HEK293 (cell line): ENCODE measurements around the gene HLA-DMA.

Experiments used
- CTCF ChIA-PET: fragments of 350-600 bp; formaldehyde crosslinking; extraction: SDS; loops from one replicate; lab custom pipeline; 2021; ENCODE audit warnings: antibody characterized with exemption; lab: Yijun Ruan, JAX
- POLR2A ChIA-PET: fragments of 300-600 bp; formaldehyde crosslinking; extraction: SDS; loops from one replicate; lab custom pipeline; 2020; ENCODE audit warnings: antibody characterized with exemption, inconsistent platforms; lab: Yijun Ruan, JAX
- H3K27ac ChIP-seq: fragments of 200-500 bp; sonication (Bioruptor generic); 2 replicates; pipeline ENCODE4 v1.5.1; 2014; ENCODE audit warnings: low read depth, low read length, control low read depth, inconsistent platforms; ENCODE audit errors: extremely low read depth
- H3K36me3 ChIP-seq, 2 experiments: fragments of 200-500 bp in 1 of 2; sonication (Bioruptor generic) in 1 of 2; 1 replicate in 1 of 2; 2 replicates in 1 of 2; pipeline ENCODE4 v1.5.1; 2014 to 2017; ENCODE audit warnings: inconsistent platforms in 2 of 2, low read length in 2 of 2; ENCODE audit not compliant: control insufficient read depth in 2 of 2, insufficient read depth in 1 of 2
- H3K4me1 ChIP-seq: fragments of 200-500 bp; sonication (Bioruptor generic); 2 replicates; pipeline ENCODE4 v1.5.1; 2014; ENCODE audit warnings: mild to moderate bottlenecking, low read length, inconsistent platforms; ENCODE audit not compliant: control insufficient read depth, insufficient read depth
- H3K4me3 ChIP-seq: 2 replicates; pipeline ENCODE4 v1.5.1; 2011; ENCODE audit warnings: low read depth, mild to moderate bottlenecking, control low read depth, low read length, moderate library complexity
- H3K9me3 ChIP-seq: fragments of 200-500 bp; sonication (Bioruptor generic); 2 replicates; pipeline ENCODE4 v1.5.1; 2014; ENCODE audit warnings: low read depth, low read length, inconsistent platforms; ENCODE audit not compliant: control insufficient read depth, insufficient read depth
- FEZF1 ChIP-seq: fragments of 450-650 bp; formaldehyde crosslinking; IDR thresholded peaks from 2 replicates; pipeline ENCODE4 v1.5.1; 2016; ENCODE audit warnings: missing biosample characterization, missing genetic modification characterization
- KLF7 ChIP-seq: fragments of 450-650 bp; formaldehyde crosslinking; IDR thresholded peaks from 2 replicates; pipeline ENCODE4 v1.5.1; 2016; ENCODE audit warnings: missing biosample characterization, missing genetic modification characterization, borderline replicate concordance
- OVOL3 ChIP-seq: fragments of 450-650 bp; formaldehyde crosslinking; IDR thresholded peaks from 2 replicates; pipeline ENCODE4 v1.5.1; 2016; ENCODE audit warnings: missing biosample characterization, missing genetic modification characterization
- TRIM28 ChIP-seq: IDR thresholded peaks from 2 replicates; pipeline ENCODE4 v1.6.1; 2011; ENCODE audit warnings: low read length, control low read depth, borderline replicate concordance
- ZFHX2 ChIP-seq: fragments of 450-650 bp; formaldehyde crosslinking; conservative IDR thresholded peaks from 2 replicates; pipeline ENCODE4 v1.5.1; 2016; ENCODE audit warnings: missing biosample characterization, missing genetic modification characterization
- ZIC2 ChIP-seq: fragments of 450-650 bp; formaldehyde crosslinking; IDR thresholded peaks from 2 replicates; pipeline ENCODE4 v1.5.1; 2016; ENCODE audit warnings: missing biosample characterization, missing genetic modification characterization
- ZNF10 ChIP-seq: fragments of 450-650 bp; formaldehyde crosslinking; IDR thresholded peaks from 2 replicates; pipeline ENCODE4 v1.5.1; 2017; ENCODE audit warnings: missing biosample characterization, missing genetic modification characterization
- ZNF155 ChIP-seq: fragments of 450-650 bp; formaldehyde crosslinking; IDR thresholded peaks from 2 replicates; pipeline ENCODE4 v1.5.1; 2016; ENCODE audit warnings: missing biosample characterization, missing genetic modification characterization
- ZNF19 ChIP-seq: fragments of 450-650 bp; formaldehyde crosslinking; IDR thresholded peaks from 2 replicates; pipeline ENCODE4; 2016; ENCODE audit warnings: missing biosample characterization, missing genetic modification characterization, low read depth
- ZNF266 ChIP-seq: fragments of 450-650 bp; formaldehyde crosslinking; IDR thresholded peaks from 2 replicates; pipeline ENCODE4 v1.5.1; 2016; ENCODE audit warnings: missing biosample characterization, missing genetic modification characterization, low read depth
- ZNF660 ChIP-seq: fragments of 450-650 bp; IDR thresholded peaks from 2 replicates; pipeline ENCODE4 v1.5.1; 2018; ENCODE audit warnings: missing biosample characterization, mild to moderate bottlenecking, missing genetic modification characterization
- ZNF768 ChIP-seq: fragments of 450-650 bp; formaldehyde crosslinking; IDR thresholded peaks from 2 replicates; pipeline ENCODE4 v1.5.1; 2018; ENCODE audit warnings: missing biosample characterization, mild to moderate bottlenecking, missing genetic modification characterization
- TF ChIP-seq, protein P1 (sequence below): fragments of 450-650 bp; formaldehyde crosslinking; IDR thresholded peaks from 2 replicates; pipeline ENCODE4 v1.5.1; 2016; ENCODE audit warnings: missing biosample characterization, missing genetic modification characterization
- TF ChIP-seq, protein P2 (sequence below): IDR thresholded peaks from 2 replicates; pipeline ENCODE4 v1.6.1; 2011; ENCODE audit warnings: mild to moderate bottlenecking, low read depth, low read length, borderline replicate concordance
- TF ChIP-seq, protein P3 (sequence below): sonication (generic); formaldehyde crosslinking; IDR thresholded peaks from 2 replicates; pipeline ENCODE4 v1.8.1; 2022; ENCODE audit warnings: mild to moderate bottlenecking, moderate library complexity, missing genetic modification reagents
- TF ChIP-seq, protein P4 (sequence below): fragments of 450-650 bp; formaldehyde crosslinking; IDR thresholded peaks from 2 replicates; pipeline ENCODE4 v1.5.0; 2017; ENCODE audit warnings: missing biosample characterization, missing genetic modification characterization, borderline replicate concordance
- TF ChIP-seq, protein P5 (sequence below): fragments of 450-650 bp; formaldehyde crosslinking; IDR thresholded peaks from 2 replicates; pipeline ENCODE4 v1.5.1; 2016; ENCODE audit warnings: missing biosample characterization, missing genetic modification characterization
- TF ChIP-seq, protein P6 (sequence below): fragments of 450-650 bp; formaldehyde crosslinking; IDR thresholded peaks from 2 replicates; pipeline ENCODE4 v1.5.1; 2016; ENCODE audit warnings: missing biosample characterization, missing genetic modification characterization

The HLA-DMA gene

GRCh38 chr6:32945108-32945760, 7.7 kb downstream of the HLA-DMA start (continued):
- no peak for TF ChIP-seq ZNF660 (tag by site-specific recombination)
- TF ChIP-seq ZNF266 = no peak
- TF ChIP-seq OVOL3 = no peak
- TF ChIP-seq, protein P1, sequence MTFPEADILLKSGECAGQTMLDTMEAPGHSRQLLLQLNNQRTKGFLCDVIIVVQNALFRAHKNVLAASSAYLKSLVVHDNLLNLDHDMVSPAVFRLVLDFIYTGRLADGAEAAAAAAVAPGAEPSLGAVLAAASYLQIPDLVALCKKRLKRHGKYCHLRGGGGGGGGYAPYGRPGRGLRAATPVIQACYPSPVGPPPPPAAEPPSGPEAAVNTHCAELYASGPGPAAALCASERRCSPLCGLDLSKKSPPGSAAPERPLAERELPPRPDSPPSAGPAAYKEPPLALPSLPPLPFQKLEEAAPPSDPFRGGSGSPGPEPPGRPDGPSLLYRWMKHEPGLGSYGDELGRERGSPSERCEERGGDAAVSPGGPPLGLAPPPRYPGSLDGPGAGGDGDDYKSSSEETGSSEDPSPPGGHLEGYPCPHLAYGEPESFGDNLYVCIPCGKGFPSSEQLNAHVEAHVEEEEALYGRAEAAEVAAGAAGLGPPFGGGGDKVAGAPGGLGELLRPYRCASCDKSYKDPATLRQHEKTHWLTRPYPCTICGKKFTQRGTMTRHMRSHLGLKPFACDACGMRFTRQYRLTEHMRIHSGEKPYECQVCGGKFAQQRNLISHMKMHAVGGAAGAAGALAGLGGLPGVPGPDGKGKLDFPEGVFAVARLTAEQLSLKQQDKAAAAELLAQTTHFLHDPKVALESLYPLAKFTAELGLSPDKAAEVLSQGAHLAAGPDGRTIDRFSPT = no peak
- no peak for TF ChIP-seq ZNF10
- TF ChIP-seq, protein P2, sequence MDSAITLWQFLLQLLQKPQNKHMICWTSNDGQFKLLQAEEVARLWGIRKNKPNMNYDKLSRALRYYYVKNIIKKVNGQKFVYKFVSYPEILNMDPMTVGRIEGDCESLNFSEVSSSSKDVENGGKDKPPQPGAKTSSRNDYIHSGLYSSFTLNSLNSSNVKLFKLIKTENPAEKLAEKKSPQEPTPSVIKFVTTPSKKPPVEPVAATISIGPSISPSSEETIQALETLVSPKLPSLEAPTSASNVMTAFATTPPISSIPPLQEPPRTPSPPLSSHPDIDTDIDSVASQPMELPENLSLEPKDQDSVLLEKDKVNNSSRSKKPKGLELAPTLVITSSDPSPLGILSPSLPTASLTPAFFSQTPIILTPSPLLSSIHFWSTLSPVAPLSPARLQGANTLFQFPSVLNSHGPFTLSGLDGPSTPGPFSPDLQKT = no peak
- TF ChIP-seq ZIC2 = no peak
- TF ChIP-seq, protein P3, sequence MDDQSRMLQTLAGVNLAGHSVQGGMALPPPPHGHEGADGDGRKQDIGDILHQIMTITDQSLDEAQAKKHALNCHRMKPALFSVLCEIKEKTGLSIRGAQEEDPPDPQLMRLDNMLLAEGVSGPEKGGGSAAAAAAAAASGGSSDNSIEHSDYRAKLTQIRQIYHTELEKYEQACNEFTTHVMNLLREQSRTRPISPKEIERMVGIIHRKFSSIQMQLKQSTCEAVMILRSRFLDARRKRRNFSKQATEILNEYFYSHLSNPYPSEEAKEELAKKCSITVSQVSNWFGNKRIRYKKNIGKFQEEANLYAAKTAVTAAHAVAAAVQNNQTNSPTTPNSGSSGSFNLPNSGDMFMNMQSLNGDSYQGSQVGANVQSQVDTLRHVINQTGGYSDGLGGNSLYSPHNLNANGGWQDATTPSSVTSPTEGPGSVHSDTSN (CRISPR knock-in tag) = no peak
- TF ChIP-seq ZFHX2 (tag by site-specific recombination) = peak; percentile 94
- TF ChIP-seq, protein P4, sequence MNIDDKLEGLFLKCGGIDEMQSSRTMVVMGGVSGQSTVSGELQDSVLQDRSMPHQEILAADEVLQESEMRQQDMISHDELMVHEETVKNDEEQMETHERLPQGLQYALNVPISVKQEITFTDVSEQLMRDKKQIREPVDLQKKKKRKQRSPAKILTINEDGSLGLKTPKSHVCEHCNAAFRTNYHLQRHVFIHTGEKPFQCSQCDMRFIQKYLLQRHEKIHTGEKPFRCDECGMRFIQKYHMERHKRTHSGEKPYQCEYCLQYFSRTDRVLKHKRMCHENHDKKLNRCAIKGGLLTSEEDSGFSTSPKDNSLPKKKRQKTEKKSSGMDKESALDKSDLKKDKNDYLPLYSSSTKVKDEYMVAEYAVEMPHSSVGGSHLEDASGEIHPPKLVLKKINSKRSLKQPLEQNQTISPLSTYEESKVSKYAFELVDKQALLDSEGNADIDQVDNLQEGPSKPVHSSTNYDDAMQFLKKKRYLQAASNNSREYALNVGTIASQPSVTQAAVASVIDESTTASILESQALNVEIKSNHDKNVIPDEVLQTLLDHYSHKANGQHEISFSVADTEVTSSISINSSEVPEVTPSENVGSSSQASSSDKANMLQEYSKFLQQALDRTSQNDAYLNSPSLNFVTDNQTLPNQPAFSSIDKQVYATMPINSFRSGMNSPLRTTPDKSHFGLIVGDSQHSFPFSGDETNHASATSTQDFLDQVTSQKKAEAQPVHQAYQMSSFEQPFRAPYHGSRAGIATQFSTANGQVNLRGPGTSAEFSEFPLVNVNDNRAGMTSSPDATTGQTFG (tag by site-specific recombination) = no peak
- TF ChIP-seq FEZF1 (tag by site-specific recombination) = no peak
- no peak for TF ChIP-seq KLF7 (tag by site-specific recombination)
- TF ChIP-seq, protein P5, sequence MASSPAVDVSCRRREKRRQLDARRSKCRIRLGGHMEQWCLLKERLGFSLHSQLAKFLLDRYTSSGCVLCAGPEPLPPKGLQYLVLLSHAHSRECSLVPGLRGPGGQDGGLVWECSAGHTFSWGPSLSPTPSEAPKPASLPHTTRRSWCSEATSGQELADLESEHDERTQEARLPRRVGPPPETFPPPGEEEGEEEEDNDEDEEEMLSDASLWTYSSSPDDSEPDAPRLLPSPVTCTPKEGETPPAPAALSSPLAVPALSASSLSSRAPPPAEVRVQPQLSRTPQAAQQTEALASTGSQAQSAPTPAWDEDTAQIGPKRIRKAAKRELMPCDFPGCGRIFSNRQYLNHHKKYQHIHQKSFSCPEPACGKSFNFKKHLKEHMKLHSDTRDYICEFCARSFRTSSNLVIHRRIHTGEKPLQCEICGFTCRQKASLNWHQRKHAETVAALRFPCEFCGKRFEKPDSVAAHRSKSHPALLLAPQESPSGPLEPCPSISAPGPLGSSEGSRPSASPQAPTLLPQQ = no peak
- no peak for TF ChIP-seq ZNF155 (tag by site-specific recombination)
- TF ChIP-seq, all 188 proteins: peak for 3

- Histone ChIP-seq H3K9me3 (no peaks in the 10 kb centered on the region), H3K27ac (no peak overlapping the region), H3K4me3 (no peak overlapping the region), H3K36me3 (no peaks in the 10 kb centered on the region), H3K4me1 (no peaks in the 10 kb centered on the region)
- CTCF ChIA-PET = interaction anchor here (0.6 to 10.3 kb wide), 13 partner anchors 11 to 756 kb away, joined by 3 to 109 read pairs (median 4); partner anchors contain the start of genes BRD2, HLA-DMA and TAP2
- POLR2A ChIA-PET = interaction anchor here (2.3 to 6.9 kb wide), 2 partner anchors 26 to 49 kb away, joined by 8 to 100 read pairs; partner anchors contain the start of gene BRD2
- TF ChIP-seq TRIM28 = no peak
- TF ChIP-seq ZNF19 (tag by site-specific recombination) = no peak
- no peak for TF ChIP-seq ZNF768
- TF ChIP-seq, protein P6, sequence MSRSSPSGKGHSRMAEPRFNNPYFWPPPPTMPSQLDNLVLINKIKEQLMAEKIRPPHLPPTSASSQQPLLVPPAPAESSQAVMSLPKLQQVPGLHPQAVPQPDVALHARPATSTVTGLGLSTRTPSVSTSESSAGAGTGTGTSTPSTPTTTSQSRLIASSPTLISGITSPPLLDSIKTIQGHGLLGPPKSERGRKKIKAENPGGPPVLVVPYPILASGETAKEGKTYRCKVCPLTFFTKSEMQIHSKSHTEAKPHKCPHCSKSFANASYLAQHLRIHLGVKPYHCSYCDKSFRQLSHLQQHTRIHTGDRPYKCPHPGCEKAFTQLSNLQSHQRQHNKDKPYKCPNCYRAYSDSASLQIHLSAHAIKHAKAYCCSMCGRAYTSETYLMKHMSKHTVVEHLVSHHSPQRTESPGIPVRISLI (tag by site-specific recombination) = 0 out of 2 replicates have a peak, but pooled peaks have one; percentile 14
Observed at GRCh38 chr6:32943864-32944649, 8.8 kb downstream of the HLA-DMA start.
